Endothelial cell of umbilical vein (primary cell): ENCODE data around the gene SSPN.

Experiments
- CTCF ChIP-seq, 2 donors: IDR thresholded peaks; 1 replicate in 1 of 2; 2 replicates in 1 of 2; pipeline ENCODE4 v1.5.1; 2011; ENCODE audit warnings: low read length in 2 of 2, mild to moderate bottlenecking in 2 of 2, moderate library complexity in 2 of 2, control low read depth in 1 of 2, inconsistent platforms in 1 of 2, low read depth in 1 of 2; ENCODE audit not compliant: insufficient read depth in 1 of 2; ENCODE audit errors: extremely low read depth in 1 of 2
- EZH2 ChIP-seq: IDR thresholded peaks from 2 replicates; pipeline ENCODE4 v1.6.1; 2012; ENCODE audit warnings: borderline replicate concordance, low read depth, mild to moderate bottlenecking, moderate library complexity, low read length, inconsistent platforms; ENCODE audit not compliant: severe bottlenecking
- FOS ChIP-seq: IDR thresholded peaks from 2 replicates; pipeline ENCODE4 v1.6.1; 2011; ENCODE audit warnings: mild to moderate bottlenecking, low read length, moderate library complexity, borderline replicate concordance; ENCODE audit not compliant: insufficient read depth
- GATA2 ChIP-seq: IDR thresholded peaks from 2 replicates; pipeline ENCODE4 v1.7.0; 2011; ENCODE audit warnings: low read depth, mild to moderate bottlenecking, moderate library complexity, mixed read lengths, low read length; ENCODE audit not compliant: insufficient read length, insufficient read depth
- MYC ChIP-seq: IDR thresholded peaks from one replicate; pipeline ENCODE4 v1.6.1; 2011; ENCODE audit warnings: mild to moderate bottlenecking, low read depth, low read length
- POLR2A ChIP-seq: IDR thresholded peaks from 2 replicates; pipeline ENCODE4 v1.6.1; 2012; ENCODE audit warnings: low read depth, mild to moderate bottlenecking, control low read depth, low read length
- POLR2AphosphoS5 ChIP-seq: IDR thresholded peaks from 2 replicates; pipeline ENCODE4 v1.6.1; 2012; ENCODE audit warnings: low read depth, mild to moderate bottlenecking, control low read depth, low read length, moderate library complexity; ENCODE audit not compliant: insufficient read depth
- TF ChIP-seq, protein P1 (sequence below): IDR thresholded peaks from 2 replicates; pipeline ENCODE4 v1.6.1; 2011; ENCODE audit not compliant: insufficient read depth, insufficient read length

- TF ChIP-seq CTCF (IDR thresholded peaks at IDR 0.05; ENCODE audit: extremely low read depth in 1 of 2, insufficient read depth in 1 of 2, low read depth in 1 of 2, low read length in 2 of 2): no peak
- no peak for TF ChIP-seq EZH2
- no peak for TF ChIP-seq POLR2A
- no peak for TF ChIP-seq POLR2AphosphoS5
- TF ChIP-seq MYC: no peak
- TF ChIP-seq GATA2: no peak
- TF ChIP-seq FOS: no peak
- TF ChIP-seq, protein P1, sequence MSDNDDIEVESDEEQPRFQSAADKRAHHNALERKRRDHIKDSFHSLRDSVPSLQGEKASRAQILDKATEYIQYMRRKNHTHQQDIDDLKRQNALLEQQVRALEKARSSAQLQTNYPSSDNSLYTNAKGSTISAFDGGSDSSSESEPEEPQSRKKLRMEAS: no peak
These were observed 87.1 kb downstream of the SSPN start for GRCh38 chr12:26282339-26282940.
